Activated CD8-positive, alpha-beta memory T cell treated with anti-CD3 and anti-CD28 coated beads, Interleukin-2, amount 50 U/mL, for 24 hours (primary cell): Measurements from ENCODE around the gene BABAM2.

Source experiments
- DNase-seq: peaks from one replicate; pipeline ENCODE4 v3.0.0-alpha.2; 2020; ENCODE audit errors: extremely low read depth

BABAM2 gene

GRCh38 chr2:28279371-28279770 lies 388.8 kb downstream of the BABAM2 start:
- no peak for DNase-seq

- no peak for DNase-seq
These were observed 390.1 kb downstream of the BABAM2 start for GRCh38 chr2:28280619-28281018.

GRCh38 chr2:28281739-28282138 lies 391.2 kb downstream of the BABAM2 start:
- DNase-seq, result no peak

- no peak for DNase-seq
These were observed 391.7 kb downstream of the BABAM2 start for GRCh38 chr2:28282248-28282647.

GRCh38 chr2:28282861-28283646 lies 392.5 kb downstream of the BABAM2 start:
- no peak for DNase-seq

GRCh38 chr2:28283861-28284260 lies 393.3 kb downstream of the BABAM2 start:
- no peak for DNase-seq

GRCh38 chr2:28286678-28287077 lies 396.1 kb downstream of the BABAM2 start:
- DNase-seq, result no peak

- no peak for DNase-seq
These were observed 396.9 kb downstream of the BABAM2 start for GRCh38 chr2:28287256-28287915.

GRCh38 chr2:28288620-28289019 lies 398.1 kb downstream of the BABAM2 start:
- DNase-seq, result no peak

GRCh38 chr2:28291811-28292440 lies 401.4 kb downstream of the BABAM2 start:
- no peak for DNase-seq

GRCh38 chr2:28292491-28292890 lies 402.0 kb downstream of the BABAM2 start:
- DNase-seq, result no peak

- DNase-seq, result no peak
These were observed 402.9 kb downstream of the BABAM2 start for GRCh38 chr2:28293416-28293815.

- DNase-seq, result no peak
These were observed 403.9 kb downstream of the BABAM2 start for GRCh38 chr2:28294451-28294850.

GRCh38 chr2:28296243-28296642 lies 405.7 kb downstream of the BABAM2 start:
- no peak for DNase-seq

GRCh38 chr2:28296904-28297303 lies 406.4 kb downstream of the BABAM2 start:
- DNase-seq, result no peak

GRCh38 chr2:28297531-28297930 lies 407.0 kb downstream of the BABAM2 start:
- DNase-seq, result no peak

GRCh38 chr2:28298406-28298805 lies 407.9 kb downstream of the BABAM2 start:
- no peak for DNase-seq

GRCh38 chr2:28300485-28301341 lies 410.2 kb downstream of the BABAM2 start:
- DNase-seq, result no peak

GRCh38 chr2:28305202-28305601 lies 414.7 kb downstream of the BABAM2 start:
- no peak for DNase-seq

- no peak for DNase-seq
These were observed 419.6 kb downstream of the BABAM2 start for GRCh38 chr2:28310107-28310506.

- no peak for DNase-seq
These were observed 421.2 kb downstream of the BABAM2 start for GRCh38 chr2:28311660-28312249.
